ENCODE data around the gene CYS1. TPM values are rescaled to one million over a fixed set of nuclear protein-coding genes. Genes with fewer than 3 reads are reported as not detected.

The CYS1 gene
- total and polyA plus RNA-seq, 5 experiments from 2014 or later: not detected

DNA sequence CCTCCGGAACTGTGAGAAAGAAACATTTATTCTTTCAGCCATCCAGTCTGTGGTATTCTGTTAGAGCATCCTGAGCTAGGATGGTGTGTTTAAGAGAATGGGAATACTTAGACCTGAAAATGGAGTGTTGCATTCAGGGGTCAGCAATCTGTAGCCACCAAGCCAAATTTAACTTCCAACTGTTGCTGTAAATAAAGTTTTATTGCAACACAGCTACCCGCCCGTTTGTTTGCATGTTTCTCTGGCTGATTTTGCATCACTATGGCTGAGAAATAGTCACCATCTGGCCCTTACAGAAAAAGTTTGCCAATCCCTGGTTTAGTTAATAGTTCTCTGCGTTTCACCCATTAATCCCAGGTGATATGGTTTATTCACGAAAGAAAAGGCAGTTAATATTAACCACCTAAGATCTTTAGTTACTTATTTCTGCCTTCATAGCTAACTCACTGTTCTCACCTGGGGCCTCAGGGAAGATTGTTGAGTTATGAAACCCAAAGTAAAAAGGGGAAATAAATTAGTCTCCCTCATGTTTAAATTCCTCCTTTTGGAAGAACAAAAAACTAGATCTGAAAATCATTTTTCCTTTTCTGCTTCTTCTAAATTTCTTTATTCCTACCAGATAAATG is 9.5 kb upstream of the CYS1 start:
- POLR2A ChIA-PET: interaction anchor here (0.6 kb wide), 1 partner anchor 1059 kb away, joined by 5 read pairs; no protein-coding TSS in a partner anchor
- DNase-seq: no peak
- Mint-ChIP-seq H3K27ac (no peak overlapping the region), H3K27me3 (peaks cover 27 to 90% (median 39%) of the 10 kb centered on the region in 5 donors), H3K36me3 (peaks cover 1 to 9% (median 7%) of the 10 kb centered on the region in 3 donors), H3K4me1 (peaks cover 2 to 7% (median 4%) of the 10 kb centered on the region in 4 donors), H3K9me3 (peaks cover 0 to 10% (median 0%) of the 10 kb centered on the region in 9 donors), H3K4me3 (no peak overlapping the region)
- no peak for ATAC-seq

DNA sequence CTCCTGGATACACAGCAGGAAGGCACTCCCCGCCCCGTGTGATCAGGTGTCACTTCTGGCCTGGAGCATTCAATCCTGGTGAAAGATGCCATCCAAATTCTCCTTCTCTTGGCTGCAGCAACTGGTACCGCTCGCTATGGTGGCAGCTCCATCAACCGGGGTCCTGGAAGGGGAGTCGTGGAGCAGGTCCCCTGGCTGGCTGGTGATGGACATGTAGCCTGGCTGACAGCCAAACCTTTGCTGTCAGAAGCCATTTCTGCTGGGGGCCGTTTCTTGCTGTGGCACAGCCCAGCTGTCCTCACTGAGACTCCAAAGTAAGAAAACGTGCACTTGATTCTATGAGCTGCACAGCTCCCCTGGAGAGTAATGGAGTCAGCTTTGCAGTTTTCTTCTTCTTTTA is 7.1 kb upstream of the CYS1 start:
- no peak for DNase-seq
- no peak overlapping the region for H3K27ac Mint-ChIP-seq
- H3K4me3 Mint-ChIP-seq: no peak overlapping the region
- H3K4me1 Mint-ChIP-seq: peaks cover 2 to 7% (median 5%) of the 10 kb centered on the region in 4 donors
- peaks cover 1 to 7% (median 5%) of the 10 kb centered on the region in 3 donors for H3K36me3 Mint-ChIP-seq
- no peak for ATAC-seq
- peaks cover 0 to 6% (median 0%) of the 10 kb centered on the region in 9 donors for H3K9me3 Mint-ChIP-seq
- H3K27me3 Mint-ChIP-seq: peaks cover 33 to 88% (median 47%) of the 10 kb centered on the region in 5 donors
- POLR2A ChIA-PET: no interaction called here

DNA sequence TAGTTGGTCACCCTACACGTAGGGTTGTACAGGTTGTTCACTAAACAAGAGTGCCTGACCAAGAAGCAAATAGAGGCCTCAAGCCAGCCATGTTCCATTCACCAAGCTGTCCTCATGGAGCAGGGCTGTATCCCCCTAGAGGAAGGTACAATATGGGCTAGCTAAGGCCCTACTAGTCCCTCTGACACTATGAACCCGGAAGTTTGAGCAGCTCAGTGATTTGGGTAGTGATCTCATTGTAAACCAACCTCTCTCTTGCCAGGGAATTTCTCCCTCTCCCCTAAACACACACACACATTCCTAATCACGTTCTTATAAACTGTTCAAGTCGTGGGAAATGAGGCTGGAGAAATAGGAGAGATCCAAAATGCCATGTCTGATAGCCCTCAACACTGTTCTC is 6.7 kb upstream of the CYS1 start:
- Mint-ChIP-seq H3K9me3 (peaks cover 0 to 2% (median 0%) of the 10 kb centered on the region in 9 donors), H3K27ac (no peak overlapping the region), H3K4me1 (peaks cover 2 to 7% (median 4%) of the 10 kb centered on the region in 4 donors), H3K4me3 (no peak overlapping the region), H3K27me3 (peaks cover 33 to 88% (median 47%) of the 10 kb centered on the region in 5 donors), H3K36me3 (peaks cover under 1 to 5% (median 1%) of the 10 kb centered on the region in 3 donors)
- ATAC-seq (no peak), DNase-seq (no peak)
- POLR2A ChIA-PET: no interaction called here

DNA sequence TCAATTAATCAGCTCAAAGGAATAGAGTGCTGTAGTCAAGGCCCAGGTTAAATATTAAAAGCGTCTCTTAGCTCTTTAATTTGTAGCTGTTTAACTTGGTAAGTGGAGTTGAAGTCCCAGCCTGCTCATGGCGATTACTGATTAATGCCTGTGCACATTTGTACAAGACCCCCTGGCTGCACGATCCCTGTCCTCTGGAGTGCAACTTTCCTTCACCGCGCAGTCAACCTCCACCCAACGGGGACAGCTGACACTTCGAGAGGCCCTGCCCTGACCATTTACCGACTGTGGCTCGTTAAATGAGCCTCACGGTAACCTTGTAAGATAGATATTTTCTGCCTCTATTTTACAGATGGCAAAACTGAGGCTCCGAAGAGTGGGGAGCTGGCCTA is 5.5 kb upstream of the CYS1 start:
- Mint-ChIP-seq H3K27ac (no peak overlapping the region), H3K9me3 (no peaks in the 10 kb centered on the region), H3K4me3 (no peak overlapping the region), H3K27me3 (peaks cover 36 to 88% (median 51%) of the 10 kb centered on the region in 5 donors), H3K4me1 (peaks cover 3 to 13% (median 9%) of the 10 kb centered on the region in 4 donors), H3K36me3 (peaks cover 0 to 2% (median 0%) of the 10 kb centered on the region in 3 donors)
- DNase-seq (no peak), ATAC-seq (no peak)
- POLR2A ChIA-PET: no interaction called here

DNA sequence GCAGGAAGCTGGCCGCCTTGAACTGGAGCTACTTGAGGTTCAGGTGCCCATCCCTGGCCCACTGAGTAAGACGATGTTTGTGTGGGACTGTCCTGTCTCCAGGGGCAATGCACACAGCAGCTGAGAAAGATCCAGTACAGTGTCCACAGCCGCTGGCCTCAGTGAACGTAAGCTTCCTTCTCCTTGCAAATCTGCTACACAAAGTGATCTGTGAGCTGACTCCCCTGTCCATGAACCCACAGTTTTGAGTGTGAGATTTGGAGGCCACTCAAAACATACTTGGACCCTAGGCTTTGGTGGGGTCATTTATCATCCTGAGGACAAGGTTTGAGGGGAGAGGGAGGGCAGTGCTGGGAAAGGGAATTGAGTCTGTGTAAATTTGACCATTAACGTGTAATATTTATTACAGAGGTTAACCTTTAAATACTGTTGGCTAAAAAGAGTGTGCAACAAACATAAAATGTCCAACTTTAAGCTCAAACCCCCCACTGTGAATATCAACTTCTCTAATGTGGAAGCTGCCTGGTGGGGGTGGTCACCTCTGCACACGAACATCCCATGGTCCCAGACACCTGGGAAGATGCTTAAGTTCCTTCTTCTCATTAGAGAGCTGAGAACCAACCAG is 4.9 kb upstream of the CYS1 start:
- H3K4me3 Mint-ChIP-seq: no peak overlapping the region
- POLR2A ChIA-PET: no interaction called here
- H3K4me1 Mint-ChIP-seq: peaks cover 3 to 13% (median 9%) of the 10 kb centered on the region in 4 donors
- peaks cover 33 to 83% (median 50%) of the 10 kb centered on the region in 5 donors for H3K27me3 Mint-ChIP-seq
- ATAC-seq: no peak
- H3K9me3 Mint-ChIP-seq: no peaks in the 10 kb centered on the region
- H3K36me3 Mint-ChIP-seq: peaks cover 0 to 2% (median 0%) of the 10 kb centered on the region in 3 donors
- H3K27ac Mint-ChIP-seq: no peak overlapping the region
- DNase-seq: no peak

DNA sequence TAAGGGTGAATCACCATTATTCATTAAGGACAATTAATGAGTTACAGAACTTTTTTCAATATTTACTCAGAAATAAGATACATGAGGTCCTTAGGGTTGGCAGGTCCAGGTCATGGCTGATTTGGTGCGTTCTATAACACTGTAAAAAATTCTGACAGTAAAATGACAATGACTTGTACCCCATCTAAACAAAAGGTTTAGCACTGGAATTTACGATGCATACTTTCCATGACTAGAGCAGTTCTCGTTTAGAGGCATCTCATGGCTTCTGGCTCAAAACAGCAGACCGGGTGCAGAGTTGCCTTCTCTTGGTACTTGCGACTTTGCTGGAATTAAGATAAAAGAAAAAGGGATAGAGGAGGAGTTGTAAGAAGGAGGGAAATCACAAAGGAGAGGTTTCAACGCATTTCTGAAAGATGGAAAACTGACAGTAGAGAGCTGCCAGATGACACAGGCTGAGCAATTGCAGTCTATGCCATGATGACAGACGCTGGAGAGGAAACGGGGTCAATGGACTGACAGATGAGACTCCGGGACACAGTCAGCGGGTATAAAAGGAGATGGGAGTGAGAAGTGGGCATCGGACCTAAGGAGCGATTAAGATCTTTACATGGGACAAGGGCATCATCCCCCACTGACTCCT is 4.1 kb upstream of the CYS1 start:
- Mint-ChIP-seq H3K4me1 (peaks cover 3 to 13% (median 10%) of the 10 kb centered on the region in 4 donors), H3K36me3 (peaks cover 0 to 2% (median under 1%) of the 10 kb centered on the region in 3 donors), H3K27ac (peak overlapping the region in 1 of 10 donors; percentile 67), H3K27me3 (peaks cover 33 to 78% (median 45%) of the 10 kb centered on the region in 5 donors), H3K9me3 (no peaks in the 10 kb centered on the region), H3K4me3 (no peak overlapping the region)
- no peak for DNase-seq
- POLR2A ChIA-PET: no interaction called here
- no peak for ATAC-seq

DNA sequence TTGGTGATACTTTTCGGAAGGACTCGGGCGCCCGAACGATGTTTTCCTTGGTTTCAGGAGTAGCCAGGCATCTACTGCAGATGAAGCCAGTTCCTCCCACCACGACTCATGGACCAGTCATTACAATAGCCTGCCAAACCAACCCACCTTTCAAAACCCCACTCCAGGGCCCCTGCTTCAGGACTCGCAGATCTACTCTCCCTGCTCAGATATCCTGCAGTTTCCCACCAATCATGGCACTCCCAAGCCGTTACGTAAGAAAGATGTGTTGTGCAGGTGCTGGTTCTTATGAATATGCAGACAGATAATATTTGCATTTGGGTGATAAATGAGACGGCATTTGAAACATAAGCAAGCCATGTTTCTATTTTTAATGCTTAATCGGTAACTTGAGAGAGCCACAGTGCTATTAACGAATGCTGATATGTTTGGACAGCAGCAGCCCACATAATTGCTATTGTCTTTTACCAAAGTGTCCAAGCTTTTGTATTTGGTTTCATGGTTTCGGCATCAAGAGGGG is 3.5 kb upstream of the CYS1 start:
- H3K27ac Mint-ChIP-seq: no peak overlapping the region

DNA sequence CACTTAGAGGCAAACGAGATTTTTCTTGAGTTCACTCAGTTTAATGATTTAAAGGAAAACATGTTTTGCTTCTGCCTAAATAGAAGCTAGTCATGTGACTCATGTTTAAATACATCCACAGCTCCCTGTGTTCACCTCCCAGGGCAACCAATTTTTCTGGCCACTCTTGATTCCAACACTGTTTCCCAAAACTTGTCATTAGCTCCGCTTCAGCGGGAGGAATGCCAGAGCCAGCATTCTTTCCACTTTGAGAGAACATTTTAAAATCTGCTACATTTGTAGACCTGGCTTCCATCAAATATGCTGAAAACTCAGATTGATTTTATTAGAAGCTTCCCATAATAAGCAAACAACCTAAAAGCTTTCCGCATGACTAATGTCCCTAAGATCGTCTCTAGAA is 2.8 kb upstream of the CYS1 start:
- DNase-seq (no peak), ATAC-seq (no peak)
- Mint-ChIP-seq H3K27ac (no peak overlapping the region), H3K27me3 (peaks cover 42 to 86% (median 57%) of the 10 kb centered on the region in 5 donors), H3K36me3 (peaks cover 0 to 5% (median 4%) of the 10 kb centered on the region in 3 donors), H3K4me1 (peaks cover 5 to 19% (median 15%) of the 10 kb centered on the region in 4 donors), H3K4me3 (no peak overlapping the region), H3K9me3 (no peaks in the 10 kb centered on the region)
- POLR2A ChIA-PET: interaction anchor here (0.6 to 0.8 kb wide), 2 partner anchors 113 to 364 kb away, joined by 3 to 7 read pairs; no protein-coding TSS in a partner anchor

More for the DNA sequence above, 3.5 kb upstream of the CYS1 start:
- Mint-ChIP-seq H3K27me3 (peaks cover 37 to 79% (median 50%) of the 10 kb centered on the region in 5 donors), H3K36me3 (peaks cover 0 to 5% (median 4%) of the 10 kb centered on the region in 3 donors), H3K4me1 (peaks cover 5 to 16% (median 14%) of the 10 kb centered on the region in 4 donors), H3K4me3 (no peak overlapping the region), H3K9me3 (no peaks in the 10 kb centered on the region)
- ATAC-seq (no peak), DNase-seq (no peak)
- POLR2A ChIA-PET: no interaction called here

DNA sequence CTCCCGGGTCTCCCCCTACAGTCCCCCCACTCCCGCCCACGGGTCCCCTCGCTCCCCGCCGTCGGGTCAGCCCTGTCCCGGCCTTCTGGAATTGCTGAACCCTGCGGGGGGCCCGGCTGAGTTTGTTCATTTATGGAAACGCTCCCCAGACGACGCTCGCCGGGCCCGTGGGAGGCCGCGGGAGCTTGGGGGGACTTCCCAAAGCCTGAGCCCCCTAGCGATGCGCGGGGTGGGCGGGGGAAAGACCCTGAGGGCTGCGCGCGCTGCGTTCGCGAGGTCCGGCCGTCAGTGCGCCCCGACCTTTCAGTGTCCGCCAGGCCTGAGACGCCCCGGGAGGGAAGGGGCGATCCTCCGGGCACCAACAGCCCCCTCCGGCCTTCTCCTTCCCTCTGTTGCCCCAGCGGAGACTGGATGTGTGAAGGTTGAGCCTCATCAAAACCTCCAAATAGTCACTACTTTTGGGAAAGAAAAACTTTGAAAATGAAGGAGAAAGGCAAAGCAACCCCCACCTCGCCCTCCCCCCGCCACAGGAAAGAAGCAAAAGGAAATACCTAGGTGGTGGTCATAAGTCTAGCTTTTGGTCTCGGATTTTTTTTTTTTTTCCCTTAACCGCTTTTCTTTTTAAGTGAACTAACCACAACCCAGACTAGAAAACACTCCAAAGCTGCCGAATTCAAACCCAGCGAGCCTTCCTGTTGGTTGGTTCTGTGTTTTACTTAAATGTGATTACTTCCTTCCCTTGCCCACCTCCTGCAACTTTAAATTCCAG is 509 bp upstream of the CYS1 start:
- DNase-seq (peak in 6 of 10 donors; percentile 16 to 56 (median 32)), ATAC-seq (peak; percentile 45 to 77)
- H3K36me3 Mint-ChIP-seq: peaks cover 0 to 5% (median 2%) of the 10 kb centered on the region in 3 donors
- H3K9me3 Mint-ChIP-seq: no peaks in the 10 kb centered on the region
- H3K27me3 Mint-ChIP-seq: peaks cover 52 to 87% (median 67%) of the 10 kb centered on the region in 5 donors
- H3K4me3 Mint-ChIP-seq: peak overlapping the region; percentile 52 to 87 (median 76)
- POLR2A ChIA-PET: no interaction called here
- peak overlapping the region in 4 of 10 donors; percentile 28 to 74 (median 42) for H3K27ac Mint-ChIP-seq
- peaks cover 5 to 20% (median 15%) of the 10 kb centered on the region in 4 donors for H3K4me1 Mint-ChIP-seq

DNA sequence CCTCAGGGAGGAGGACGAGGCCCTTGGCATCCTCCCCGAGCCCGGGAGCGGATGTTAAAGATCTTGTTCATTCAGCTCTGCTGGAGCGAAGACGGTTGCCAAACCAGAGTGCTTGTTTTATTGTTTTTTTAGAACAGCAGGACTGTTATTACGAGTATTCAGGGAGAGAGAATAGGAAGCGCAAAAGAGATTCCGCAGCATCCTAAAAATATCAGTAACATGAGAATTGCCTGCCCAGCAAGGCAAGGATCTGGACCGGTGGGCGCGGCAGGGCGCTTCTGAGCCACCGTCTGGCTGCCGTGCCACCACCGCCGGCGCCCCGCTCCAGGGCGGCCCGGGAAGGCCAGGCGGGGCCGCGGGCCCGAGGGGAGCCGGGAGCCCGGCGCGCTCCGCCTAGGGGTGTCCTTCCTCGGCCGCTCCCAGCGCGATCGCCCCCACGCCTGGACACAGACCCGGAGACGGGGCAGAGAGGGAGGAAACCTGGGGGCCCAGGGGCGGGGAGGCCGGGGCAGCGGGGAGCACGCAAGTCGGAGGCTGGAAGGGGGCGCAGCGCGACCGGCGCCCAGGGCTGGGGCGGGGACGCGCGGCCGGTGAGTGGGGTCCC is 843 bp downstream of the CYS1 start:
- peak in 3 of 10 donors; percentile 17 to 29 (median 20) for DNase-seq

DNA sequence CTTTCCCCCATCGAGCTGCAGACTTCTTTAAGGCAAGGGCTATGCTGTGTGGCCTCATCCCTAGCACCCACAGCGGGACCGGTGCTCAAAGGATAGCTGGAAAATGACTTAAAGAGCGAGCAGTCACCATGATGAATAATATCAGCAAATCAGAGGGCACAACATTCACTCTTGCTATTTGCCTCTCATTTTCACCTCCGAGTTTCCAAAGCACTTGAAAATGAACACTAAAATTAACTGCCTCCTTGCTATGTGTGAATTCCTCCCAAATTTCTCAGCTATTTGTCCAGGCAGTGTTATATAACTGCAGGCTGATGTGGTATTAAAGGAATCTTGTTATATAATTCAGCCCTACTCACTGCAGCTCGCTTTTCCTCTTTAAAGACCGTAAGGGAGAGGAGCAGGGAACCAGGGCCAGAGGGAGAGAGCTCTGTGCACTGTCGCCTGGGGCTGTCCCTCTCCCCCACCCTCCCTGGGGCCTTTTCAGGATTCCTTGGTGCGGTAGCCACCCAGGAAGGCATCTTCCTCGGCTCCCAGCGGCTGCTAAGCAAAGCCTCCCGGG is 1.4 kb downstream of the CYS1 start:
- Mint-ChIP-seq H3K4me3 (peak overlapping the region in 9 of 10 donors; percentile 71 to 91 (median 83)), H3K27ac (peak overlapping the region in 2 of 10 donors; percentile 5 to 42), H3K36me3 (peaks cover 0 to 5% (median 2%) of the 10 kb centered on the region in 3 donors), H3K4me1 (peaks cover 5 to 20% (median 15%) of the 10 kb centered on the region in 4 donors), H3K27me3 (peaks cover 49 to 87% (median 73%) of the 10 kb centered on the region in 5 donors), H3K9me3 (no peaks in the 10 kb centered on the region)
- POLR2A ChIA-PET: no interaction called here
- DNase-seq: no peak
- peak in 1 of 2 donors; percentile 2 for ATAC-seq

More for the DNA sequence above, 843 bp downstream of the CYS1 start:
- peak; percentile 43 to 59 for ATAC-seq
- Mint-ChIP-seq H3K36me3 (peaks cover 0 to 5% (median 2%) of the 10 kb centered on the region in 3 donors), H3K9me3 (no peaks in the 10 kb centered on the region), H3K4me3 (peak overlapping the region; percentile 71 to 91 (median 84)), H3K27ac (peak overlapping the region in 3 of 10 donors; percentile 5 to 42 (median 16)), H3K27me3 (peaks cover 51 to 87% (median 73%) of the 10 kb centered on the region in 5 donors), H3K4me1 (peaks cover 5 to 20% (median 15%) of the 10 kb centered on the region in 4 donors)
- POLR2A ChIA-PET: no interaction called here
